Vagina (tissue), 2 donors: ENCODE results near the gene DIAPH2. TPM values are rescaled to one million over a fixed set of nuclear protein-coding genes. Genes with fewer than 3 reads are reported as not detected.

Experiments
- DNase-seq, 2 donors: peaks; one replicate each; pipeline ENCODE4 v3.0.0-alpha.2; 2017; ENCODE audit errors: extremely low spot score in 2 of 2
- H3K27ac ChIP-seq: fragments of 200-600 bp; sonication (generic); one replicate; pipeline ENCODE4 v1.5.1; 2019
- H3K27me3 ChIP-seq: fragments of 200-600 bp; sonication (generic); one replicate; pipeline ENCODE4 v1.5.1; 2019
- H3K36me3 ChIP-seq, 2 donors: fragments of 200-600 bp; sonication (generic); one replicate each; pipeline ENCODE4 v1.5.1; 2017 to 2019
- H3K4me1 ChIP-seq: fragments of 200-600 bp; sonication (generic); one replicate; pipeline ENCODE4 v1.5.1; 2019
- H3K4me3 ChIP-seq, 2 donors: fragments of 200-600 bp; sonication (generic); 1 replicate in 1 of 2; 2 replicates in 1 of 2; pipeline ENCODE4 v1.5.1; 2016 to 2019
- H3K9me3 ChIP-seq: fragments of 200-600 bp; sonication (generic); one replicate; pipeline ENCODE4 v1.5.1; 2019
- POLR2A ChIP-seq, 2 donors: fragments of 450-650 bp; IDR thresholded peaks; one replicate each; pipeline ENCODE4 v1.6.1; 2017; ENCODE audit warnings: antibody characterized with exemption in 2 of 2, mild to moderate bottlenecking in 2 of 2, moderate library complexity in 2 of 2
- POLR2AphosphoS5 ChIP-seq, 2 donors: sonication (generic); formaldehyde crosslinking; IDR thresholded peaks; one replicate each; pipeline ENCODE4 v1.9.0; 2017; ENCODE audit warnings: antibody characterized with exemption in 2 of 2, mild to moderate bottlenecking in 2 of 2, low read depth in 1 of 2; ENCODE audit not compliant: insufficient read depth in 1 of 2
- intact Hi-C: fragments of 100-400 bp; cut with DNase I; formaldehyde crosslinking; loops from one replicate; pipeline ENCODE4 v1.15.1; 2023
- total RNA-seq: library from RNA; depleted of rRNA; stranded (reverse); fragments of >200 nt; gene quantifications from one replicate; pipeline ENCODE4 v1.2.3, GENCODE V29; 2016
- TF ChIP-seq, protein P1 (sequence below), 3 experiments: fragments of 450-650 bp in 2 of 3; fragments of 200-600 bp in 1 of 3; sonication (generic) in 1 of 3; IDR thresholded peaks; one replicate each; pipeline ENCODE4 v1.5.1; 2017 to 2019; ENCODE audit warnings: antibody characterized with exemption in 3 of 3, mild to moderate bottlenecking in 2 of 3, moderate library complexity in 2 of 3

DIAPH2 gene
- total RNA-seq, 1 donor from 2014 or later: 38.8 TPM

DNA sequence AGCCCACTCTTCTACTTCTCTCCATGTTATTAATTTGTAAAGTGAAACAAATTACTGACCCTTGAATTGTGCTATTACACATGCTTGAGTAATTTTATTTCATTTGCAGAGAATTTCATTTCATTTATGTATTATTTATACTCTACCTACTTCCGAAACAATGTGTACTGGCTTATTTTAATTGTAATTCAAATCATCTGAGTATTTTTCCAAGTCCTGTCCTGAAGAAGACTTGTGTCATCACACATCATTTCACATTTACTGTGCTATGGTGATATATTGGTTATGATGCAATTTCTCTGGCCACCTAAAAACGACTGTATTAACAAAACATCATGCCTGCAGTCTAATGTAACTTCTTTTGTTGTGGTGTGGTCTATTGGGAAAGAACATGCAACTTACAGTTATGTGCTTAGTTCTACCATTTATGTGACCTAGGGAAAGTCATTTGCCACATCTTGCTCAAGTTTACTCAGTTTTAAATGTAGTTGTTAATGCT lies 583.6 kb downstream of the DIAPH2 start:
- no peak for DNase-seq
- intact Hi-C loops: no loop called here

DNA sequence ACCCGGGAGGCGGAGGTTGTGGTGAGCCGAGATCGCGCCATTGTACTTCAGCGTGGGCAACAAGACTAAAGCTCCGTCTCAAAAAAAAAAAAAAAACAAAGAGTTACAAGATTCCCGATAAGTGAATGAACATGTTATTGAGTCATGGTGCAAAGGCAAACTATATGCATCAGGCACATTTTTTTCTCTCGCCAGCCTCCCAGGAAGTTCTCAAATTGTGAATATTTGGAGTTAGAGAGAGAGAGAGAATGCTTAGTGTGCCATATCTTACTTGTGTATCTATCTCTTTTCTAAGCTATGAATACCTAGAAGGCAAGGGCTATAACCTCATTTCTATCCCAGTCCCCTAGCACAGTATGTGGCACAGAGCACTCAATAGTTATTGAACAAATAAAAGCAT lies 599.9 kb downstream of the DIAPH2 start:
- no peak overlapping the region for H3K4me3 ChIP-seq
- no peaks in the 10 kb centered on the region for H3K9me3 ChIP-seq
- TF ChIP-seq, protein P1, sequence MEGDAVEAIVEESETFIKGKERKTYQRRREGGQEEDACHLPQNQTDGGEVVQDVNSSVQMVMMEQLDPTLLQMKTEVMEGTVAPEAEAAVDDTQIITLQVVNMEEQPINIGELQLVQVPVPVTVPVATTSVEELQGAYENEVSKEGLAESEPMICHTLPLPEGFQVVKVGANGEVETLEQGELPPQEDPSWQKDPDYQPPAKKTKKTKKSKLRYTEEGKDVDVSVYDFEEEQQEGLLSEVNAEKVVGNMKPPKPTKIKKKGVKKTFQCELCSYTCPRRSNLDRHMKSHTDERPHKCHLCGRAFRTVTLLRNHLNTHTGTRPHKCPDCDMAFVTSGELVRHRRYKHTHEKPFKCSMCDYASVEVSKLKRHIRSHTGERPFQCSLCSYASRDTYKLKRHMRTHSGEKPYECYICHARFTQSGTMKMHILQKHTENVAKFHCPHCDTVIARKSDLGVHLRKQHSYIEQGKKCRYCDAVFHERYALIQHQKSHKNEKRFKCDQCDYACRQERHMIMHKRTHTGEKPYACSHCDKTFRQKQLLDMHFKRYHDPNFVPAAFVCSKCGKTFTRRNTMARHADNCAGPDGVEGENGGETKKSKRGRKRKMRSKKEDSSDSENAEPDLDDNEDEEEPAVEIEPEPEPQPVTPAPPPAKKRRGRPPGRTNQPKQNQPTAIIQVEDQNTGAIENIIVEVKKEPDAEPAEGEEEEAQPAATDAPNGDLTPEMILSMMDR (IDR thresholded peaks at IDR 0.05): no peak
- TF ChIP-seq POLR2A (IDR thresholded peaks at IDR 0.05): no peak
- no peak for TF ChIP-seq POLR2AphosphoS5 (IDR thresholded peaks at IDR 0.05; ENCODE audit: insufficient read depth in 1 of 2, low read depth in 1 of 2)
- intact Hi-C loops: no loop called here
- H3K4me1 ChIP-seq: no peaks in the 10 kb centered on the region
- no peaks in the 10 kb centered on the region for H3K36me3 ChIP-seq
- H3K27ac ChIP-seq: no peak overlapping the region
- no peak for DNase-seq
- H3K27me3 ChIP-seq: no peaks in the 10 kb centered on the region

More for the DNA sequence above, 583.6 kb downstream of the DIAPH2 start:
- TF ChIP-seq POLR2A (IDR thresholded peaks at IDR 0.05) (no peak), POLR2AphosphoS5 (IDR thresholded peaks at IDR 0.05; ENCODE audit: insufficient read depth in 1 of 2, low read depth in 1 of 2) (no peak)
- TF ChIP-seq, protein P1 (IDR thresholded peaks at IDR 0.05): no peak
- H3K9me3 ChIP-seq: no peaks in the 10 kb centered on the region
- no peak overlapping the region for H3K4me3 ChIP-seq
- no peaks in the 10 kb centered on the region for H3K27me3 ChIP-seq
- H3K4me1 ChIP-seq: peaks cover 9% of the 10 kb centered on the region
- no peaks in the 10 kb centered on the region for H3K36me3 ChIP-seq
- no peak overlapping the region for H3K27ac ChIP-seq

DNA sequence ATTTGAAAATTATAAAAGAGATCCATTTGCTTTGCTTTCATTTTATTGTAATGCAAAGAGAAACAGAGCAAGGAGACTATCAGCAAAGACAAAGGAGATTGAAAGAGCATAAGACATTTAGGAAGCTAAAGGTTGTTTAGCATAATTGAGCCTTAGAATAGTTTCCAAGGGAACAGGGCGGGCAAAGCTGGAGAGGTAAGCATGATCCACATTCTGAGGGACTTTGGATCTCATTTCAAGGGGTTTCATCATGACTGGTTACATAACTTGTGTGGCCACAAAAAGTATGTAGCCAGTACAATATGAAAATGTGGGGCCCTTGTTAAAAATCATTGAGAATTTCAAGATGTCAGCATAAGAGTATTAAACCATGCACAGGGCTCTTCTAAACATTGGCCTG lies 605.6 kb downstream of the DIAPH2 start:
- Histone ChIP-seq H3K4me3 (no peak overlapping the region), H3K36me3 (no peaks in the 10 kb centered on the region), H3K4me1 (no peaks in the 10 kb centered on the region), H3K27me3 (no peaks in the 10 kb centered on the region), H3K9me3 (no peaks in the 10 kb centered on the region), H3K27ac (no peak overlapping the region)
- DNase-seq: no peak
- intact Hi-C loops: no loop called here
- TF ChIP-seq POLR2AphosphoS5 (IDR thresholded peaks at IDR 0.05; ENCODE audit: insufficient read depth in 1 of 2, low read depth in 1 of 2) (no peak), POLR2A (IDR thresholded peaks at IDR 0.05) (no peak)
- TF ChIP-seq, protein P1 (IDR thresholded peaks at IDR 0.05): no peak

DNA sequence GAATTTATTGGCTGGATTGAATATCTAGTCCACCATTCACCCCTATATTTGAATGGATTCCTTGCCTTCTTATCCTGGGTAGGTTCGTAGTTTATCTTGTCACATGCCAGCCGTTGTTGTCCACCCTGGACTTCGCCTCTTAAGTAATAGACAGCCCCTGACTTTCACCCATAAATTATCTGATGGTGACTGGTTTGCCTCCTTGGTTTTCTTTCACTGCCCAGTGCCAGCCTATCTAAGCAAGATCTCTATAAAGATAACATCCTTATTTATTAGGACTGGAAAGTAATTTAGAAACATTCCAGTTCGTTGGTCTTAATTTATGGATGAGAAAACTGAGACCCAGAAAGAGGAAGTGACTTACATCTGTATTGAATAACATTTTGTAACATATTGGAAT lies 609.4 kb downstream of the DIAPH2 start:
- no peak overlapping the region for H3K27ac ChIP-seq
- no peaks in the 10 kb centered on the region for H3K9me3 ChIP-seq
- TF ChIP-seq POLR2A (IDR thresholded peaks at IDR 0.05) (no peak), POLR2AphosphoS5 (IDR thresholded peaks at IDR 0.05; ENCODE audit: insufficient read depth in 1 of 2, low read depth in 1 of 2) (no peak)
- H3K4me3 ChIP-seq: no peak overlapping the region
- intact Hi-C loops: no loop called here
- DNase-seq: no peak
- no peaks in the 10 kb centered on the region for H3K27me3 ChIP-seq
- no peaks in the 10 kb centered on the region for H3K36me3 ChIP-seq
- no peaks in the 10 kb centered on the region for H3K4me1 ChIP-seq

DNA sequence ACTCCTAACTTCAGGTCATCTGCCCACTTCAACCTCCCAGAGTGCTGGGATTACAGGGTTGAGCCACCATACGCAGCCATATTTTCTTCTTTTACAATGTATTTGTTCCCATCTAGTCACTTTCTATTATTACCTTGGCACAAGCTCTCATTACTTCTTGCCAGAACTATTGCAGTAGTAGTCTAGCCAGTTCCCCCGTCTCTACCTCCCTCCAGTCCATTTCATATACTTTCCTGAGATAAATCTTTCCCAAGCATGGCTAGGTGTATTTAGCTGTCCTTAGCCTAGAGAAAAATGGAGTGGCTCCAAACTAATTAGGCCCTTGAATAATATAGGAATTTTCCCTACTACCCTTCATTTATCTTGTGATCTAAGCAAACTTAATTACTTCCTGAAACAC lies 611.3 kb downstream of the DIAPH2 start:
- Histone ChIP-seq H3K27me3 (no peaks in the 10 kb centered on the region), H3K4me3 (no peak overlapping the region), H3K4me1 (no peaks in the 10 kb centered on the region), H3K36me3 (no peaks in the 10 kb centered on the region), H3K27ac (no peak overlapping the region), H3K9me3 (no peaks in the 10 kb centered on the region)
- no peak for DNase-seq
- intact Hi-C loops: no loop called here
- TF ChIP-seq POLR2A (IDR thresholded peaks at IDR 0.05) (no peak), POLR2AphosphoS5 (IDR thresholded peaks at IDR 0.05; ENCODE audit: insufficient read depth in 1 of 2, low read depth in 1 of 2) (no peak)
- TF ChIP-seq, protein P1 (IDR thresholded peaks at IDR 0.05): no peak
